HG02840 (cell line): Measurements from ENCODE around the gene LPP.

Experiments used
- ATAC-seq: cut with Tn5 transposase; IDR thresholded peaks from one replicate; pipeline ENCODE4 v1.9.1; 2021; ENCODE audit warnings: mild to moderate bottlenecking, moderate library complexity, moderate number of reproducible peaks; ENCODE audit not compliant: unreplicated experiment, low FRiP score

LPP gene

DNA sequence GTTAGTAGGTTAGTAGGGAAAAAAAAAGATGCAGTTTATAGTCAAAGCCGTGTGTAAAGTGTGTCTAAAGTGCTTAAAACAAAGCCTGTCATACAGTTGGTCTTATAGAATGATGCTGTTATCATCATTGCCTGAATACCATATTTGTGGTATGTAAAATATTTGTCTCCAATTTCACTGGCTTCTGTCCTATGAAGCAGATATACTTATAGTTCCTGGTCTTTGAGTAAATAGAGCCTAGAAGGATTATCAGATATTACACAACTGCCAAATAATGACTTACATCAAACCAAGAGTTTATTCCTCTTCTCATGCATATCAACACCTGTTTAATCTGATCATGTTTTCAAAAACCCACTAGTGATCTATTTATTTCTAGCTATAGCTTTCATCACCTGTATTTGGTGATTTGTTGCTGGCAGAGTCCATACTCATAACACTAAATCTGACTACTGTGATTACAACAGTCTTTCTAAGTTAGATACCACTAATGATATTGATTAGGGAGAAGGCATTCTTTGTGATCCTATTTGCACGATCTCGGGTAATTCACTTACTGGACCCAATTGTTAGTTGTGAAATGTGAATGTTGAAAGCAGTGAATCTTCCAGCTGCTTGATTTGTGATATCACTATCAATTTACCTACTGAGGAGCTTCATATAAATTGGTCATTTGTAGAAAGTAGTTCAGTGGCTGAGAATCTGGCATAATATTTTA, 413.7 kb downstream of the LPP start:
- no peak for ATAC-seq

GRCh38 chr3:188568736-188569135, 414.8 kb downstream of the LPP start:
- no peak for ATAC-seq

GRCh38 chr3:188571531-188572095, 417.7 kb downstream of the LPP start:
- ATAC-seq, result no peak

GRCh38 chr3:188573291-188573940, 419.5 kb downstream of the LPP start:
- ATAC-seq, result no peak

GRCh38 chr3:188573956-188574355, 420.0 kb downstream of the LPP start:
- no peak for ATAC-seq

DNA sequence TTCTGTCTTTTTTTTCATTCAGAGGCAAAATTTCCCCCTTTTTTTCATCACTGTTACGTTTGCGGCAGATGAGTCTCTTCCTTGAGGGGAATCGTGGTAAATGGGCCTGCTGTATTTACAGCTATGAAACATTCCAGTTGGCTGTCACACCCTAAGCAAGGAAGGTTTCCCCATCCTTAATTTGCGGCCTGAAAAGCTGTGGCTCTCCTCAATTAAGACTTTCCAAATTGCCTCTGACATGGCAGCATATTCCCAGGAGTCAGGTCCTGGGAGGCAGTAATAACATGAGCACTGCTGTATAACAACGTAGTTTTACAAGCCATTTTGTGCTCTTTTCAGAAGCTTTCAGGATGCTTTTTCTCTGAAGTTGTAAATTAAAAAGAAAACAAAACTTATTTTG, 420.9 kb downstream of the LPP start:
- no peak for ATAC-seq

GRCh38 chr3:188575501-188575900, 421.5 kb downstream of the LPP start:
- ATAC-seq, result no peak

DNA sequence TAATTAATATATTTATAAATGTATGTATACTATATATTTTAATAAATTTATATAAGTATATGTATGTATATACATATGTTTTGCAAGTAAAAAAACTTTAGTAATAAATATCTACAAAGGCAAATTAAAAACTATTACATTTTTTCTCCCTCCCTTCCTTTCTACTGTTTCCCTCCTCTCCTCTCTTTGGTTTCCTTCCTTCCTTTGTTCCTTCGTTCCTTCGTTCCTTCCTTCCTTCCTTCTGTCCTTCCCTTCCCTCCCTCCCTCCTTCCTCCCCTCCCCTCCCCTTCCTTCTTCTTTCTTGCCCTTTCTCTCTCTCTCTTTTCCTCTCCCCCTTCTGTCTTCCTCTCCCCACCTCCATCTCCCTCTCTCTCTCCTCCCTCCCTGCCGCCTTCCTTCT, 423.6 kb downstream of the LPP start:
- no peak for ATAC-seq

GRCh38 chr3:188578576-188579363, 424.8 kb downstream of the LPP start:
- ATAC-seq, result no peak

GRCh38 chr3:188580223-188580622, 426.3 kb downstream of the LPP start:
- ATAC-seq, result no peak

- ATAC-seq, result no peak
Observed at GRCh38 chr3:188580659-188581058, 426.7 kb downstream of the LPP start.

DNA sequence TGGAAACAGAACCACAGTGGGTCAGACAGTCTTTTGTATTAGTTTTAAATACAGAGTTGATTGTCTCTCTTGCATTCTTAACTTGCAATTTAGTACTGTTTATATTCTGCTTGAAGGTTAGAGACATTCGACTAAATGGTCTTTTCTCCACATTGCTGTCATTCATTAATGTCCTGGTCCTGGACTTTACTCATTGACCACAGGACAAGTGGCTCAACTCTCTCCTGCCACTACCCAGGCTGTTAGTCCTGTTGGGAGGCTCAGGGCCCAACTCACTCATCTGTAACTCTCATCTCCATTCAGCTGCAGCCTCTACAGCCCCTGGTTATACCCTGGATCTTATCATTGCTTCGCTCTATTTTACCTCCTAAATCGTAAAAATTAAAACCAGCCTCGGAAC, 427.4 kb downstream of the LPP start:
- ATAC-seq, result no peak

- no peak for ATAC-seq
Observed at GRCh38 chr3:188581792-188582191, 427.8 kb downstream of the LPP start.

- no peak for ATAC-seq
Observed at GRCh38 chr3:188583341-188584161, 429.6 kb downstream of the LPP start.

GRCh38 chr3:188584162-188584529, 430.2 kb downstream of the LPP start:
- ATAC-seq, result no peak

DNA sequence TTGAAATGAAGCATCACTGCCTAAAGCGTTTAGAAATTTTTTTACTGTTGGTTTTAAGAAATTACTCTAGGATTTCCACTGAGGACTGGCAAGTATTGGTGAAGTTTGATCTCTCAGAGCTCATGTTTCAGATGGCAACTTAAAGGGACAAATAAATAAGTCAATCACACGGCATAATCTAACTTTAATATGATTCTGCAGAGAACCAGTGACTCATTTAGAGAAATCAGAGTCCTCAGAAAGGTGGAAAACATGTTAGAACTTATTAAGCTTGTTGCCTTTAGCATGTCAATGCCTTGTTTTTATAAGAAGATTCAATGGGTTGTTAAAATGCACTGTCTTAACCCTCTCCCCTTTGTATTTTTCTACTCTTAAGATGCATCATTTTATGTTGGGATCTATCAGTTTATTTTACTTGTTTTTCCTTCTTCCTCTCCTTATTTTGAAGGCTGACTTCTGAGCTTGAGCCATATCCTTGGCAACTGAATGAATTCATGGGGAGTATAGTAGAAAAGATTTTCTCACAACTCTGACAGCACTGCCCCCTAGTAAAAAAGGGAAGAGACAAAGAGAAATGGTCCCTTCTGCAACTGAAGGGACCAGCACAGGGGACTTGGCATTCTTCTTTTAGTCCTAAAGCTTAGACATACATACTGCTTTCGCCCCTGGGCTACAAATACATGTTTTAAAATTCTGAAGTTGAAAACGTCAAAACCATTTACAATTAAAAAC, 431.2 kb downstream of the LPP start:
- ATAC-seq, result no peak

- ATAC-seq, result no peak
Observed at GRCh38 chr3:188589071-188589470, 435.1 kb downstream of the LPP start.

DNA sequence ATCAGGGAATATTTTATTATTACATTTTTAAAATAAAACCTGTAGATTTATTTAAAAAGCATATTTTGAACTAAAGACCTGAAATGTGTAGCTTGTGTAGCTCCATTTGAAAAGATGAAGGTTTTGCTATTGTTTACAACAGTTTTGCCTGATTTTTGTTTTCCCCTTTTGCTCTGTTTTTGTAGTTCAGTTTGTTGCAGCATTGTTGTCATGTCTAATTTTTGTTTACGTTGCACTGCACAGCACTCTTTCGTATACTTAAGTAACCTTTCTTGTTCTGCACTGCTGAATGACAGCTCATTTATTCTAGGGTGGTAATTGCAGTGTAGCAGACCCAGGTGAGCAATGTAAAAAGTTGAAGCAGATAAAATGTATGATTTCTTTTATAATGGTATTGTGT, 435.8 kb downstream of the LPP start:
- no peak for ATAC-seq

DNA sequence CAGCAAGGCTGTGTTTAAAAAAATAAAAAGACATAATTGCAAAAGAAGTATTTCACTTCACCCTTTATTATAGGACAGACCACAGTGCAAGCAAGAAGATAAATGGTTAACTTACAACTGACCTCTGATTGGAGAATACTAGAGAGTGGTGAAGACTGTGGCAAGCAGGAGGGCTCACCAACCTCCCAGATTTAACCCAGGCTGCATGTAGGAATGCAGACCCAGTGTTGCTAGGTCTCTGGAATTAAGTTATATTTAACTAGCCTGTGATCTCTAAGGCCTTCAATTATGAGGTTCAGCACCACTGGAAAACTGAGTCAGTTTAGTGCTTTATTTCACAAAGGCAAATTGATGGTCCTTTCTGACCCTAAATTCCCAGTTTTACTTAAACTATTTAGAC, 436.6 kb downstream of the LPP start:
- ATAC-seq, result no peak

DNA sequence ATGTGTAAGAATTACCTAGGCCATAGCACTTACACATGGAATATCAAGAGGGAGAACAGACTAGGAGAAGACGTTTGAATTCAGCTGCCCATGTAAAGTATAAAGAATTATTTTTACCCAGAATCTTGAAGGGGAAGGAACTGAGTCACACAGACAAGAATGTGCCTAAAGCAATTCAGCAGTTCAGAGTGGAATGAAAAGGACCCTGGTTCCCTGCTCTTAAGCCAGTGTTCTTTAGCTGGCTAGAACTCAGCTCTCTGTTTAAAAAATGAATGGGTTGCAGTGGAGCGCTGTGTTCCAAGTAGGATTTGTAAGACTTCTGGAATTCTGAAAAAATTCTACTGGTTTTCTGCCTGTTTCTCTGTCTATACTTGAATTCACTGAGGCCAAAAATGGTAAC, 440.2 kb downstream of the LPP start:
- ATAC-seq, result no peak
